H1 (cell line): ENCODE results near the gene OR12D1. TPM values are rescaled to one million over a fixed set of nuclear protein-coding genes. Genes with fewer than 3 reads are reported as not detected.

Experiments used
- CTCF ChIA-PET: fragments of 300-600 bp; sonication (Branson Sonifier 250); formaldehyde crosslinking; loops from one replicate; lab custom pipeline; 2021; ENCODE audit not compliant: partially characterized antibody; lab: Charles Lee
- POLR2A ChIA-PET: fragments of 300-600 bp; sonication (Branson Sonifier 250); formaldehyde crosslinking; loops from one replicate; lab custom pipeline; 2021; ENCODE audit warnings: inconsistent platforms; ENCODE audit not compliant: partially characterized antibody; lab: Charles Lee
- DNase-seq, 2 experiments: peaks; one replicate each; pipeline versions ENCODE4 v3.0.0 to v3.0.0-alpha.2; 2010 to 2022; ENCODE audit warnings: low spot score in 2 of 2, low read depth in 1 of 2, mixed read lengths in 1 of 2
- FAIRE-seq: peaks from 2 replicates; lab custom pipeline; 2011; peaks lifted over from hg19 to GRCh38; lab: Jason Lieb, UNC
- H2AFZ ChIP-seq: 2 replicates; pipeline ENCODE4 v1.8.1; 2012; ENCODE audit warnings: low read length, inconsistent platforms
- H2AK5ac ChIP-seq: 2 replicates; pipeline ENCODE4 v1.6.1; 2013; ENCODE audit warnings: low read depth, low read length
- H2BK120ac ChIP-seq: replicated peaks from 2 replicates; pipeline ENCODE3; 2013; ENCODE audit warnings: low read depth, low read length, inconsistent platforms
- H2BK12ac ChIP-seq: 2 replicates; pipeline ENCODE4 v1.6.1; 2013; ENCODE audit warnings: low read depth, low read length
- H2BK15ac ChIP-seq: 2 replicates; pipeline ENCODE4 v1.6.1; 2013; ENCODE audit warnings: low read length
- H2BK20ac ChIP-seq: 2 replicates; pipeline ENCODE4 v1.6.1; 2013; ENCODE audit warnings: low read length
- H2BK5ac ChIP-seq: 2 replicates; pipeline ENCODE4 v1.6.1; 2013; ENCODE audit warnings: low read depth, low read length
- H3K14ac ChIP-seq: 2 replicates; pipeline ENCODE4 v1.6.1; 2013; ENCODE audit warnings: inconsistent platforms; ENCODE audit not compliant: insufficient read length
- H3K18ac ChIP-seq: 2 replicates; pipeline ENCODE4 v1.6.1; 2013; ENCODE audit warnings: low read length; ENCODE audit errors: extremely low read depth
- H3K23ac ChIP-seq: 2 replicates; pipeline ENCODE4 v1.6.1; 2013; ENCODE audit warnings: inconsistent platforms; ENCODE audit not compliant: insufficient read length
- H3K23me2 ChIP-seq: 2 replicates; pipeline ENCODE4 v1.6.1; 2013; ENCODE audit warnings: low read depth, low read length
- H3K27ac ChIP-seq: 2 replicates; pipeline ENCODE4 v1.6.1; 2011; ENCODE audit warnings: low read depth, low read length, inconsistent platforms
- H3K27me3 ChIP-seq, 4 experiments: replicated peaks in 1 of 4; 1 replicate in 1 of 4; 2 replicates in 3 of 4; pipeline versions ENCODE4 v1.6.1 to v1.8.1; 2011 to 2013; ENCODE audit warnings: low read length in 3 of 4, mild to moderate bottlenecking in 3 of 4, inconsistent platforms in 2 of 4, mixed read lengths in 2 of 4, moderate library complexity in 1 of 4; ENCODE audit not compliant: control insufficient read depth in 3 of 4, insufficient read depth in 3 of 4; ENCODE audit errors: extremely low read depth in 1 of 4
- H3K36me3 ChIP-seq, 4 experiments: 2 replicates each; pipeline versions ENCODE4 v1.6.1 to v1.8.1; 2011 to 2013; ENCODE audit warnings: mild to moderate bottlenecking in 4 of 4, low read length in 3 of 4, moderate library complexity in 2 of 4, control low read depth in 1 of 4, inconsistent platforms in 1 of 4; ENCODE audit not compliant: insufficient read depth in 4 of 4, control insufficient read depth in 2 of 4
- H3K4ac ChIP-seq: replicated peaks from 2 replicates; pipeline ENCODE3; 2013; ENCODE audit warnings: low read length, low read depth, mixed read lengths, inconsistent platforms; ENCODE audit not compliant: insufficient read length
- H3K4me1 ChIP-seq, 4 experiments: replicated peaks in 1 of 4; 1 replicate in 1 of 4; 2 replicates in 3 of 4; pipeline versions ENCODE4 v1.6.1 to v1.8.1; 2011 to 2013; ENCODE audit warnings: low read length in 3 of 4, inconsistent platforms in 2 of 4, mixed read lengths in 1 of 4; ENCODE audit not compliant: insufficient read depth in 4 of 4, control insufficient read depth in 3 of 4
- H3K4me2 ChIP-seq, 2 experiments: 2 replicates each; pipeline versions ENCODE4 v1.6.1 to v1.8.1; 2011 to 2013; ENCODE audit warnings: low read depth in 2 of 2, low read length in 2 of 2, control low read depth in 1 of 2, inconsistent platforms in 1 of 2, mild to moderate bottlenecking in 1 of 2; ENCODE audit not compliant: insufficient read depth in 1 of 2
- H3K4me3 ChIP-seq, 4 experiments: fragments of 200-600, 300-600 bp in 1 of 4; sonication (generic), shearing (Covaris generic), sonication (Bioruptor Twin) in 1 of 4; 2 replicates each; pipeline versions ENCODE4 v1.5.1 to v1.8.1; 2011 to 2016; ENCODE audit warnings: low read length in 4 of 4, low read depth in 3 of 4, control low read depth in 2 of 4, inconsistent platforms in 2 of 4, mild to moderate bottlenecking in 2 of 4, mixed read lengths in 1 of 4, moderate library complexity in 1 of 4; ENCODE audit not compliant: insufficient read depth in 2 of 4; ENCODE audit errors: extremely low read depth in 1 of 4
- H3K56ac ChIP-seq: replicated peaks from 2 replicates; pipeline ENCODE3; 2013; ENCODE audit warnings: low read depth, mild to moderate bottlenecking, mixed read lengths, low read length, inconsistent platforms; ENCODE audit not compliant: insufficient read length
- H3K79me1 ChIP-seq: 2 replicates; pipeline ENCODE4 v1.6.1; 2013; ENCODE audit warnings: low read depth, low read length, control low read depth
- H3K79me2 ChIP-seq, 2 experiments: 2 replicates each; pipeline versions ENCODE4 v1.6.1 to v1.8.1; 2012 to 2013; ENCODE audit warnings: low read length in 2 of 2, mild to moderate bottlenecking in 2 of 2, inconsistent platforms in 1 of 2; ENCODE audit not compliant: insufficient read depth in 2 of 2, control insufficient read depth in 1 of 2
- H3K9ac ChIP-seq, 4 experiments: replicated peaks in 1 of 4; 1 replicate in 1 of 4; 2 replicates in 3 of 4; pipeline versions ENCODE4 v1.6.1 to v1.8.1; 2011 to 2013; ENCODE audit warnings: low read depth in 3 of 4, low read length in 3 of 4, control low read depth in 2 of 4, mild to moderate bottlenecking in 2 of 4, moderate library complexity in 2 of 4, inconsistent platforms in 1 of 4; ENCODE audit errors: extremely low read depth in 1 of 4
- H3K9me3 ChIP-seq, 2 experiments: 2 replicates each; pipeline versions ENCODE4 v1.6.1 to v1.8.1; 2012 to 2013; ENCODE audit warnings: mild to moderate bottlenecking in 2 of 2, moderate library complexity in 2 of 2, control low read depth in 1 of 2, inconsistent platforms in 1 of 2, low read depth in 1 of 2, low read length in 1 of 2, mixed read lengths in 1 of 2; ENCODE audit not compliant: insufficient read depth in 2 of 2
- H4K20me1 ChIP-seq, 2 experiments: replicated peaks in 1 of 2; 2 replicates each; pipeline versions ENCODE3 to v1.8.1; 2011 to 2013; ENCODE audit warnings: inconsistent platforms in 2 of 2, low read length in 2 of 2, mild to moderate bottlenecking in 1 of 2; ENCODE audit not compliant: insufficient read depth in 2 of 2, control insufficient read depth in 1 of 2
- H4K5ac ChIP-seq: 2 replicates; pipeline ENCODE4 v1.6.1; 2013; ENCODE audit warnings: low read length, low read depth, mixed read lengths, inconsistent platforms; ENCODE audit not compliant: insufficient read length
- H4K8ac ChIP-seq: 2 replicates; pipeline ENCODE4 v1.8.0; 2013; ENCODE audit warnings: mild to moderate bottlenecking, moderate library complexity, low read length, inconsistent platforms; ENCODE audit not compliant: insufficient read depth; ENCODE audit errors: extremely low read depth
- H4K91ac ChIP-seq: replicated peaks from 2 replicates; pipeline ENCODE3; 2013; ENCODE audit warnings: low read length, mixed read lengths, inconsistent platforms; ENCODE audit not compliant: insufficient read length
- TAF1 ChIP-seq: IDR thresholded peaks from 2 replicates; pipeline ENCODE4 v1.6.1; 2011; ENCODE audit warnings: mild to moderate bottlenecking, low read depth, low read length
- WGBS, 2 experiments: shearing (Covaris generic) in 1 of 2; methylation state at CpG; one replicate each; pipeline versions ENCODE4 v1.1.6 to v1.1.7; 2013 to 2015; ENCODE audit warnings: low lambda C conversion rate in 2 of 2, mixed read lengths in 2 of 2, inconsistent platforms in 1 of 2, low coverage in 1 of 2, missing lambda C conversion rate in 1 of 2; ENCODE audit not compliant: insufficient replicate concordance in 2 of 2, insufficient coverage in 1 of 2, insufficient read length in 1 of 2; ENCODE audit errors: extremely low coverage in 1 of 2, missing lambda C conversion rate in 1 of 2; 5-methylcytosine and 5-hydroxymethylcytosine counted together
- polyA plus RNA-seq, 7 experiments: library from polyadenylated mRNA; depleted of rRNA in 3 of 7; stranded (reverse) in 5 of 7; unstranded in 2 of 7; fragments of >200 nt in 5 of 7; fragments of 200-250 nt in 2 of 7; gene quantifications; 1 replicate in 5 of 7; 2 replicates in 1 of 7; 4 replicates in 1 of 7; pipeline versions ENCODE4 v1.2.1 to v1.2.3, GENCODE V29; 2011 to 2013; ENCODE audit warnings: missing spikeins in 2 of 7, mixed read lengths in 2 of 7
- total RNA-seq: library from RNA; stranded (reverse); fragmentation: NEBNext Ultra II Directional; extraction: Animal tissue kit (Norgen Biotek cat#: 25700); gene quantifications from 2 replicates; pipeline ENCODE4 v1.2.1, GENCODE V29; 2021

Gene OR12D1
- total and polyA plus RNA-seq, 2 of the 8 experiments (the other 6 are each of a cell fraction or from before 2014, with no cell fraction given) = not detected

GRCh38 chr6:29466241-29466640 is 51.5 kb downstream of the OR12D1 start:
- H3K27ac ChIP-seq = no peak overlapping the region
- no peak overlapping the region for H3K14ac ChIP-seq
- no peaks in the 10 kb centered on the region for H3K79me2 ChIP-seq
- no peak overlapping the region for H4K91ac ChIP-seq
- DNase-seq (no peak), FAIRE-seq (no peak)
- CTCF ChIA-PET = interaction anchor here (1.1 to 2.1 kb wide), 2 partner anchors 12 to 123 kb away, joined by 3 to 5 read pairs; no protein-coding TSS in a partner anchor
- H3K9me3 ChIP-seq = no peaks in the 10 kb centered on the region
- no peak overlapping the region for H3K56ac ChIP-seq
- H3K4ac ChIP-seq = no peak overlapping the region
- H3K4me1 ChIP-seq = no peaks in the 10 kb centered on the region; a peak in 1 of 7 replicates
- no peaks in the 10 kb centered on the region for H3K79me1 ChIP-seq
- no peak overlapping the region for H3K18ac ChIP-seq
- 65% methylated on average over 6 of the region's 6 CpGs; no CpG with 5 or more reads in 1 of the 2 experiments for WGBS, 2 experiments
- no peak overlapping the region for H3K4me2 ChIP-seq
- no peak overlapping the region for H2BK20ac ChIP-seq
- no peak overlapping the region for H2BK12ac ChIP-seq
- no peaks in the 10 kb centered on the region for H3K36me3 ChIP-seq
- H2AK5ac ChIP-seq = no peak overlapping the region
- no peaks in the 10 kb centered on the region for H3K27me3 ChIP-seq
- no peak overlapping the region for H2AFZ ChIP-seq
- no peak overlapping the region for H2BK15ac ChIP-seq
- no peak overlapping the region for H2BK5ac ChIP-seq
- POLR2A ChIA-PET = no interaction called here
- no peak for TF ChIP-seq TAF1
- H3K4me3 ChIP-seq = no peak overlapping the region
- H4K20me1 ChIP-seq = no peaks in the 10 kb centered on the region
- H4K5ac ChIP-seq = no peak overlapping the region
- H3K23ac ChIP-seq = no peak overlapping the region
- no peak overlapping the region for H2BK120ac ChIP-seq
- no peak overlapping the region for H4K8ac ChIP-seq
- no peaks in the 10 kb centered on the region for H3K23me2 ChIP-seq
- H3K9ac ChIP-seq = no peak overlapping the region

Other genes starting within 250 kb of the OR12D1 start
- not detected in 2 replicates for gene OR2J2, start 244.0 kb upstream of the OR12D1 start, total RNA-seq
- gene OR2J2, start 244.0 kb upstream of the OR12D1 start, polyA plus RNA-seq (2011; rRNA removed) = not detected in 2 replicates
- not detected in 2 replicates for gene OR14J1, start 113.2 kb upstream of the OR12D1 start, total RNA-seq
- not detected in 2 replicates for gene OR14J1, start 113.2 kb upstream of the OR12D1 start, polyA plus RNA-seq (2011; rRNA removed)
- gene OR5V1, start 46.1 kb upstream of the OR12D1 start, total RNA-seq = not detected in 2 replicates
- not detected in 2 replicates for gene OR5V1, start 46.1 kb upstream of the OR12D1 start, polyA plus RNA-seq (2011; rRNA removed)
- not detected in 2 replicates for gene OR12D3, start 39.6 kb upstream of the OR12D1 start, total RNA-seq
- not detected in 2 replicates for gene OR12D3, start 39.6 kb upstream of the OR12D1 start, polyA plus RNA-seq (2011; rRNA removed)
- not detected in 2 replicates for gene OR12D2, start 19.3 kb upstream of the OR12D1 start, total RNA-seq
- gene OR12D2, start 19.3 kb upstream of the OR12D1 start, polyA plus RNA-seq (2011; rRNA removed) = not detected in 2 replicates
- not detected in 2 replicates for gene OR10C1, start 24.4 kb downstream of the OR12D1 start, total RNA-seq
- not detected in 2 replicates for gene OR10C1, start 24.4 kb downstream of the OR12D1 start, polyA plus RNA-seq (2011; rRNA removed)
- gene OR11A1, start 42.1 kb downstream of the OR12D1 start, total RNA-seq = not detected in 2 replicates
- not detected in 2 replicates for gene OR11A1, start 42.1 kb downstream of the OR12D1 start, polyA plus RNA-seq (2011; rRNA removed)
- not detected in 2 replicates for gene OR2H1, start 42.2 kb downstream of the OR12D1 start, total RNA-seq
- not detected in 2 replicates for gene OR2H1, start 42.2 kb downstream of the OR12D1 start, polyA plus RNA-seq (2011; rRNA removed)
- not detected in 2 replicates for gene MAS1L, start 73.0 kb downstream of the OR12D1 start, total RNA-seq
- gene MAS1L, start 73.0 kb downstream of the OR12D1 start, polyA plus RNA-seq (2011; rRNA removed) = not detected in 2 replicates
- not detected in 2 replicates for gene UBD, start 144.8 kb downstream of the OR12D1 start, total RNA-seq
- 0.23 TPM in 1 of 2 replicates, not detected in the other for gene UBD, start 144.8 kb downstream of the OR12D1 start, polyA plus RNA-seq (2011; rRNA removed)
- not detected in 2 replicates for gene OR2H2, start 170.2 kb downstream of the OR12D1 start, total RNA-seq
- gene OR2H2, start 170.2 kb downstream of the OR12D1 start, polyA plus RNA-seq (2011; rRNA removed) = not detected in 2 replicates
- 67.8 and 75.9 TPM in 2 replicates for gene GABBR1, start 218.3 kb downstream of the OR12D1 start, total RNA-seq
- gene GABBR1, start 218.3 kb downstream of the OR12D1 start, polyA plus RNA-seq (2011; rRNA removed) = 78.3 and 86.7 TPM in 2 replicates
- gene MOG, start 242.2 kb downstream of the OR12D1 start, total RNA-seq = 0.31 and 0.86 TPM in 2 replicates
- gene MOG, start 242.2 kb downstream of the OR12D1 start, polyA plus RNA-seq (2011; rRNA removed) = 0.17 and 0.19 TPM in 2 replicates